GM12872 (cell line): Measurements from ENCODE around the gene SLF1.

Source experiments
- TF ChIP-seq, protein P1 (sequence below): IDR thresholded peaks from 3 replicates; pipeline ENCODE4 v1.5.1; 2011; ENCODE audit warnings: low read depth, mild to moderate bottlenecking, low read length, moderate library complexity; ENCODE audit not compliant: insufficient read depth

SLF1 gene

DNA sequence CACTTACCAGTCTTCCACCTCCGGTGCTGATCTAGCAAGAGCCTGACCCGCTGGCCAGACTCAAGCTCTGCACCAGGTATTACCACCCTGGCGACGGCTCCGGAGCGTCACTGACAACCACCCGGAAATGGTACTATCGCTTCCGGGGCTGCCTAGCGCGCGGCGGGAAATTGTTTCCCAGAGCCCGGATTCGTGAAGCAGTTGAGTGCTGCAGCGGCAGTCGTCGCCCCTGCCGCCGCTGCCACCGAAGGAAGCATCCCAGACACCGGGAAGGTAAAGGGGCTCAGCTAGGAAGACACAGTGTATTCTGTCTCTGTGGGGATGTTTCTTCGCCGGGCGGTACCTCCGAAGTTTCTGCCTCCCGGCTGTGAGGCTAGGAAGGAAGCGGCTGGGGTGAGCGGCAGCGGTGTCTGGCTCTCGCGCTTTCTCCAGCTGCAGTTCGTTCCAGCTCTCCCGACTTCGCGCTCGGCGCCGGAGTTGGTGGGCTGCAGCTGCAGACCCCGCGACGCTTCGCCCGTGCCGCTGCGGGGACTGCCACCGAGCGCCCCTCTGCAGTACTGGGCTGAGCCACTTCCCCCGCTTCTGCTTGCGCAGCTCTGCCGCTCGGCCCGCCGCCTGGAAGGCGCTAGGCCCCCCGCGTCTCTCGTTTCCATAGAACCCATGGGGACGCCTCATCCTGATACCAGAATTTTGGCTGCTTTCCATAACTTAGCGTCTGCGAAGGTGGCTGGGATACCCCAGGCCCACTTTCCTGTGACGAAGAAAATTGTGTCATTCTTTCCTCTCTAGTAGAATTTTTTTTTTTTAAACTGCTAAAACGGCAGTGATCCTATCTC lies at the start of gene SLF1, which contains the start of gene KIAA0825:
SLF1 (plus strand) TSS at position 177 of the 836 bp plus-strand sequence. CDS start 10,142 bp downstream, outside the sequence.
KIAA0825 (minus strand) TSS at position 112 of the 836 bp plus-strand sequence. CDS start 81,478 bp downstream, outside the sequence.
- TF ChIP-seq, protein P1, sequence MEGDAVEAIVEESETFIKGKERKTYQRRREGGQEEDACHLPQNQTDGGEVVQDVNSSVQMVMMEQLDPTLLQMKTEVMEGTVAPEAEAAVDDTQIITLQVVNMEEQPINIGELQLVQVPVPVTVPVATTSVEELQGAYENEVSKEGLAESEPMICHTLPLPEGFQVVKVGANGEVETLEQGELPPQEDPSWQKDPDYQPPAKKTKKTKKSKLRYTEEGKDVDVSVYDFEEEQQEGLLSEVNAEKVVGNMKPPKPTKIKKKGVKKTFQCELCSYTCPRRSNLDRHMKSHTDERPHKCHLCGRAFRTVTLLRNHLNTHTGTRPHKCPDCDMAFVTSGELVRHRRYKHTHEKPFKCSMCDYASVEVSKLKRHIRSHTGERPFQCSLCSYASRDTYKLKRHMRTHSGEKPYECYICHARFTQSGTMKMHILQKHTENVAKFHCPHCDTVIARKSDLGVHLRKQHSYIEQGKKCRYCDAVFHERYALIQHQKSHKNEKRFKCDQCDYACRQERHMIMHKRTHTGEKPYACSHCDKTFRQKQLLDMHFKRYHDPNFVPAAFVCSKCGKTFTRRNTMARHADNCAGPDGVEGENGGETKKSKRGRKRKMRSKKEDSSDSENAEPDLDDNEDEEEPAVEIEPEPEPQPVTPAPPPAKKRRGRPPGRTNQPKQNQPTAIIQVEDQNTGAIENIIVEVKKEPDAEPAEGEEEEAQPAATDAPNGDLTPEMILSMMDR: 0 out of 3 replicates have a peak, but pooled peaks have one; percentile 15

- TF ChIP-seq, protein P1: no peak
Measured at GRCh38 chr5:94571415-94571814, 47.1 kb upstream of the SLF1 start.

GRCh38 chr5:94575196-94575595 lies 43.3 kb upstream of the SLF1 start:
- TF ChIP-seq, protein P1: no peak

GRCh38 chr5:94577466-94578245 lies 40.8 kb upstream of the SLF1 start:
- TF ChIP-seq, protein P1: no peak

- TF ChIP-seq, protein P1: no peak
Measured at GRCh38 chr5:94595281-94595840, 23.1 kb upstream of the SLF1 start.

DNA sequence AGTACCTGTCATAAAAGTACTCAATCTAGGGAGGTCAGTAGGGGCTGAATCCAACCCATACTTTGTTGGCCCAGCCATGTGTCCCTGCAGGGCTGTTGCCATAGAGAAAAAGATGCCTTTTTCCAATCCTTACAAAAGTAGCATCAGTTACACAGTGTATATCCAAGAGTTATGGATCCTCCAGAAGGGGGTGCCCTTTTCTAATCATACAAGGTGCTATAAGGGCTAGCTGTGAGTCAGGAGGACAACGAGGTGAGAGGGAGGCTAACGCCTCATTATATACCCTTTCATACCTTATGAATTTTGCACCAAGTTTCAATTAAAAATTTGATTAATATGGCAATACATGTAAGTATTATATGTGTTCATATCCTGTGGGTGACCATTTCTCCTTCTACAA lies 4.9 kb upstream of the SLF1 start:
- TF ChIP-seq, protein P1: peak; percentile 46; the same call in 2 of the 3 replicates
